ENCODE results near the gene TNK2.
A peak's percentile ranks its signal among the peaks of the same experiment; 100 is the strongest.

TNK2 gene

DNA sequence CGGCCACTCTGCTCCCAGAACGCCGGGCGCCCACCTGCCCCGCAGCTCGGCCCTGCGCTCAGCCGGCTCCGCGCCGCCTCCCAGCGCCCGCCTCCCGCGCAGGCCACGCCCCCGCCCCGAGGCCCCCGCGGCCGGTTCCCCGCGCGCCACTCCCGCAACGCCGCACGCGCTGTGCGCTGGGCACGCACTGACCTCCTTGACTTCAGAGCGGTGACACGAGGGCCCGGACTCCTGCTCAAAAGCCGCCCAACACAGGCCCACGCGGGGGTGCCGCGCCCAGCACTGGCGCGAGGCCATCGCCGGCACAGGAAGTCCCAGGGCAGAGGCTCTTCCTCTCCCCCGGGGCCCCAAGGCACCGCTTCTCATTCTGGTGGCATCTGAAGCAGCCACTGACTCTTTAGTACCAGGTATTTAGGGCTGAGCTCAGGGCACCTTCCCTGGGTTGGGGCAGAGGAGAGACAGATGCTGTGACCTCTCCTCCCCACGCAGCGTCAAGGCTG lies 12.4 kb downstream of the TNK2 start (continued):
- TF ChIP-seq PRDM10 (tag by site-specific recombination; IDR thresholded peaks at IDR 0.05), result no peak
- TF ChIP-seq, protein P1, sequence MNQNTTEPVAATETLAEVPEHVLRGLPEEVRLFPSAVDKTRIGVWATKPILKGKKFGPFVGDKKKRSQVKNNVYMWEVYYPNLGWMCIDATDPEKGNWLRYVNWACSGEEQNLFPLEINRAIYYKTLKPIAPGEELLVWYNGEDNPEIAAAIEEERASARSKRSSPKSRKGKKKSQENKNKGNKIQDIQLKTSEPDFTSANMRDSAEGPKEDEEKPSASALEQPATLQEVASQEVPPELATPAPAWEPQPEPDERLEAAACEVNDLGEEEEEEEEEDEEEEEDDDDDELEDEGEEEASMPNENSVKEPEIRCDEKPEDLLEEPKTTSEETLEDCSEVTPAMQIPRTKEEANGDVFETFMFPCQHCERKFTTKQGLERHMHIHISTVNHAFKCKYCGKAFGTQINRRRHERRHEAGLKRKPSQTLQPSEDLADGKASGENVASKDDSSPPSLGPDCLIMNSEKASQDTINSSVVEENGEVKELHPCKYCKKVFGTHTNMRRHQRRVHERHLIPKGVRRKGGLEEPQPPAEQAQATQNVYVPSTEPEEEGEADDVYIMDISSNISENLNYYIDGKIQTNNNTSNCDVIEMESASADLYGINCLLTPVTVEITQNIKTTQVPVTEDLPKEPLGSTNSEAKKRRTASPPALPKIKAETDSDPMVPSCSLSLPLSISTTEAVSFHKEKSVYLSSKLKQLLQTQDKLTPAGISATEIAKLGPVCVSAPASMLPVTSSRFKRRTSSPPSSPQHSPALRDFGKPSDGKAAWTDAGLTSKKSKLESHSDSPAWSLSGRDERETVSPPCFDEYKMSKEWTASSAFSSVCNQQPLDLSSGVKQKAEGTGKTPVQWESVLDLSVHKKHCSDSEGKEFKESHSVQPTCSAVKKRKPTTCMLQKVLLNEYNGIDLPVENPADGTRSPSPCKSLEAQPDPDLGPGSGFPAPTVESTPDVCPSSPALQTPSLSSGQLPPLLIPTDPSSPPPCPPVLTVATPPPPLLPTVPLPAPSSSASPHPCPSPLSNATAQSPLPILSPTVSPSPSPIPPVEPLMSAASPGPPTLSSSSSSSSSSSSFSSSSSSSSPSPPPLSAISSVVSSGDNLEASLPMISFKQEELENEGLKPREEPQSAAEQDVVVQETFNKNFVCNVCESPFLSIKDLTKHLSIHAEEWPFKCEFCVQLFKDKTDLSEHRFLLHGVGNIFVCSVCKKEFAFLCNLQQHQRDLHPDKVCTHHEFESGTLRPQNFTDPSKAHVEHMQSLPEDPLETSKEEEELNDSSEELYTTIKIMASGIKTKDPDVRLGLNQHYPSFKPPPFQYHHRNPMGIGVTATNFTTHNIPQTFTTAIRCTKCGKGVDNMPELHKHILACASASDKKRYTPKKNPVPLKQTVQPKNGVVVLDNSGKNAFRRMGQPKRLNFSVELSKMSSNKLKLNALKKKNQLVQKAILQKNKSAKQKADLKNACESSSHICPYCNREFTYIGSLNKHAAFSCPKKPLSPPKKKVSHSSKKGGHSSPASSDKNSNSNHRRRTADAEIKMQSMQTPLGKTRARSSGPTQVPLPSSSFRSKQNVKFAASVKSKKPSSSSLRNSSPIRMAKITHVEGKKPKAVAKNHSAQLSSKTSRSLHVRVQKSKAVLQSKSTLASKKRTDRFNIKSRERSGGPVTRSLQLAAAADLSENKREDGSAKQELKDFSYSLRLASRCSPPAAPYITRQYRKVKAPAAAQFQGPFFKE (tag by site-specific recombination; IDR thresholded peaks at IDR 0.05; ENCODE audit: borderline replicate concordance), result no peak
- TF ChIP-seq ZNF610 (tag by site-specific recombination; IDR thresholded peaks at IDR 0.05; ENCODE audit: borderline replicate concordance), result no peak
- TF ChIP-seq ZNF473 (tag by site-specific recombination; IDR thresholded peaks at IDR 0.05), result no peak
- TF ChIP-seq ZNF16 (tag by site-specific recombination; IDR thresholded peaks at IDR 0.05; ENCODE audit: low read depth), result no peak
- peak; percentile 85 for TF ChIP-seq ZNF449 (tag by site-specific recombination; IDR thresholded peaks at IDR 0.05)
- TF ChIP-seq ZNF223 (tag by site-specific recombination; IDR thresholded peaks at IDR 0.05), result no peak
- TF ChIP-seq, protein P2, sequence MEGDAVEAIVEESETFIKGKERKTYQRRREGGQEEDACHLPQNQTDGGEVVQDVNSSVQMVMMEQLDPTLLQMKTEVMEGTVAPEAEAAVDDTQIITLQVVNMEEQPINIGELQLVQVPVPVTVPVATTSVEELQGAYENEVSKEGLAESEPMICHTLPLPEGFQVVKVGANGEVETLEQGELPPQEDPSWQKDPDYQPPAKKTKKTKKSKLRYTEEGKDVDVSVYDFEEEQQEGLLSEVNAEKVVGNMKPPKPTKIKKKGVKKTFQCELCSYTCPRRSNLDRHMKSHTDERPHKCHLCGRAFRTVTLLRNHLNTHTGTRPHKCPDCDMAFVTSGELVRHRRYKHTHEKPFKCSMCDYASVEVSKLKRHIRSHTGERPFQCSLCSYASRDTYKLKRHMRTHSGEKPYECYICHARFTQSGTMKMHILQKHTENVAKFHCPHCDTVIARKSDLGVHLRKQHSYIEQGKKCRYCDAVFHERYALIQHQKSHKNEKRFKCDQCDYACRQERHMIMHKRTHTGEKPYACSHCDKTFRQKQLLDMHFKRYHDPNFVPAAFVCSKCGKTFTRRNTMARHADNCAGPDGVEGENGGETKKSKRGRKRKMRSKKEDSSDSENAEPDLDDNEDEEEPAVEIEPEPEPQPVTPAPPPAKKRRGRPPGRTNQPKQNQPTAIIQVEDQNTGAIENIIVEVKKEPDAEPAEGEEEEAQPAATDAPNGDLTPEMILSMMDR (tag by site-specific recombination; IDR thresholded peaks at IDR 0.05), result no peak
- TF ChIP-seq ZNF488 (tag by site-specific recombination; IDR thresholded peaks at IDR 0.05), result no peak
- TF ChIP-seq ZNF23 (tag by site-specific recombination; IDR thresholded peaks at IDR 0.05; ENCODE audit: borderline replicate concordance), result no peak
- no peak for TF ChIP-seq ZBTB7A (tag by site-specific recombination; IDR thresholded peaks at IDR 0.05; ENCODE audit: low read depth)
- no peak for TF ChIP-seq ZSCAN4 (tag by site-specific recombination; IDR thresholded peaks at IDR 0.05)
- no peak for TF ChIP-seq ZNF544 (tag by site-specific recombination; IDR thresholded peaks at IDR 0.05)
- no peak for TF ChIP-seq GFI1B (tag by site-specific recombination; IDR thresholded peaks at IDR 0.05)
- TF ChIP-seq KLF9 (tag by site-specific recombination; IDR thresholded peaks at IDR 0.05; ENCODE audit: low read depth), result peak; percentile 71
- peak; percentile 8 for TF ChIP-seq GLIS2 (tag by site-specific recombination; IDR thresholded peaks at IDR 0.05)
- no peak for TF ChIP-seq ZNF423 (tag by site-specific recombination; IDR thresholded peaks at IDR 0.05)
- peak; percentile 61; the same call in 1 of the 2 replicates for TF ChIP-seq GLIS1 (tag by site-specific recombination; IDR thresholded peaks at IDR 0.05)
- TF ChIP-seq ZBTB1 (tag by site-specific recombination; IDR thresholded peaks at IDR 0.05), result no peak
- TF ChIP-seq ZNF837 (tag by site-specific recombination; IDR thresholded peaks at IDR 0.05), result no peak
- TF ChIP-seq ZNF175 (tag by site-specific recombination; IDR thresholded peaks at IDR 0.05), result no peak
- no peak for TF ChIP-seq ZNF133 (tag by site-specific recombination; IDR thresholded peaks at IDR 0.05)
- TF ChIP-seq, protein P3, sequence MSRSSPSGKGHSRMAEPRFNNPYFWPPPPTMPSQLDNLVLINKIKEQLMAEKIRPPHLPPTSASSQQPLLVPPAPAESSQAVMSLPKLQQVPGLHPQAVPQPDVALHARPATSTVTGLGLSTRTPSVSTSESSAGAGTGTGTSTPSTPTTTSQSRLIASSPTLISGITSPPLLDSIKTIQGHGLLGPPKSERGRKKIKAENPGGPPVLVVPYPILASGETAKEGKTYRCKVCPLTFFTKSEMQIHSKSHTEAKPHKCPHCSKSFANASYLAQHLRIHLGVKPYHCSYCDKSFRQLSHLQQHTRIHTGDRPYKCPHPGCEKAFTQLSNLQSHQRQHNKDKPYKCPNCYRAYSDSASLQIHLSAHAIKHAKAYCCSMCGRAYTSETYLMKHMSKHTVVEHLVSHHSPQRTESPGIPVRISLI (tag by site-specific recombination; IDR thresholded peaks at IDR 0.05), result no peak
- TF ChIP-seq ZNF76 (tag by site-specific recombination; IDR thresholded peaks at IDR 0.05; ENCODE audit: borderline replicate concordance, low read depth), result no peak

All from HEK293 (cell line).